ENCODE results near the gene SAFB. TPM values are rescaled to one million over a fixed set of nuclear protein-coding genes. Genes with fewer than 3 reads are reported as not detected.
A peak's percentile ranks its signal among the peaks of the same experiment; 100 is the strongest.

The SAFB gene
- polyA plus RNA-seq = 100 to 1,000 TPM in 1 of 3 donors, 10 to 100 TPM in 1, 1 to 10 TPM in 1; 6.4 to 103 (median 29.6) TPM

DNA sequence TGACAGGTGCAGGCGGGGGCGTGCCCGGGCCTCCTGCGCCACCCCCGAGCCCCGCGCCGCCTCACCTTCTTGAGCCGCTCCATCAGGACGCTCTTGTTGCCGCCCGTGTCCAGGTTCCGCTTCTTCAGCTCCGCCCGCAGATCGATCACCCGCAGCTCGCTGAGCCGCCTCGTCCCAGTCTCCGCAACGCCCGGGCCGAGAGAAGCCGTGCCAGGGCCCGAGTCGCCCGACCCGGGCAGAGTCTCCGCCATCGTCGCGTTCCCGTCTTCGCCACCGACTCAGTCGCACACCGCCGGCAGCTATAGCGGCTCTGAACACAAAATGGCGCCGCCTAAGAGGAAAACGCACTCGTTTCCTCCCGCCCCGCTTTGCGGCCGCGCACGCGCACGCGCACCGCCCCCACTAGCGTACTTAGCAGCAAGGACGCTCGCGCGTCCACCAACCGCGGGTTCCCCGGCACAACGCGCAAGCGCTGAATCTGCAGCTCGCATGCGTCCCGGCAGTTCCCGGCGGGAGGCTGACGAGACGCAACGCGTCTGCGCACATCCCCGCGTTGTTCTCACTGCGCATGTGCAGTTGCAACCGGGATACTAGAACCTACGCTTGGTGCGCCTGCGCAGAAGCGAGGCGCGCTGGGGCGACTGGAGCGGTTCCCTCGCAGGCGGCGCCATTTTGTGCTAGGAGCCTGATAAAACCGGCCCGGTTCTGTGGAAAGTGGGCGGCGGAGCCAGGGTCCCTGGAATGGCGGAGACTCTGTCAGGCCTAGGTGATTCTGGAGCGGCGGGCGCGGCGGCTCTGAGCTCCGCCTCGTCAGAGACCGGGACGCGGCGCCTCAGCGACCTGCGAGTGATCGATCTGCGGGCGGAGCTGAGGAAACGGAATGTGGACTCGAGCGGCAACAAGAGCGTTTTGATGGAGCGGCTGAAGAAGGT lies at the start of gene SAFB, which contains the start of gene SAFB2:
SAFB (plus strand) TSS at position 619 of the 932 bp plus-strand sequence; CDS start at position 742, 123 bp downstream.
SAFB2 (minus strand) TSS at position 312 of the 932 bp plus-strand sequence; CDS start at position 251, 61 bp downstream.
- Mint-ChIP-seq H3K36me3 (peaks cover 0 to 29% (median 16%) of the 10 kb centered on the region in 3 donors), H3K4me3 (peak within 1 kb of the TSS; percentile 99 to 100 (median 100)), H3K4me1 (peaks cover 74 to 86% of the 10 kb centered on the region in 2 donors), H3K27ac (peak within 1 kb of the TSS; percentile 95 to 100 (median 99)), H3K9me3 (no peaks in the 10 kb centered on the region), H3K27me3 (ENCODE audit: low read depth in 3 of 3) (peaks cover 14 to 23% (median 15%) of the 10 kb centered on the region in 3 donors)
- peak; percentile 100 for DNase-seq

DNA sequence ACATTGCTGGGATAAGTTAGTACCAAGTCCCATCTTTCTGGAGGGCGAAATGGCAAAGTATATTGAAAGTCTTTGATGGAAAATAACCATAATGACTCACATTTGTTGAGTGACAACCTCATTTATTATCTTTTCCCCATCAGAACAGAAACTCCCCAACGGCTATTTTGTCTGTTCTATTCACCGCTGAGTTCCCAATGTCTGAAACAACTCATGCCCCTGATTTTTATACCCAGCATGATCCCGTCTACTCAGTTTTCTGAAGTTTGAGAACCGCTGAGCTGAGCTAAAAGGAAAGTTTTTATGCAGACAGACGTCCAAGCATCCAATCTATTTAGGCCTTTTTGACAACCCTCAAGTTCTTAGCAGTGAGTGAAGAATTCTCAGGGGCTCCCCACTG lies 47.3 kb upstream of the SAFB start:
- peaks cover 0 to 2% (median 0%) of the 10 kb centered on the region in 3 donors for H3K27me3 Mint-ChIP-seq (ENCODE audit: low read depth in 3 of 3)
- no peak overlapping the region for H3K4me3 Mint-ChIP-seq
- no peak overlapping the region for H3K27ac Mint-ChIP-seq
- no peak for DNase-seq
- H3K4me1 Mint-ChIP-seq = peaks cover 7 to 9% of the 10 kb centered on the region in 2 donors
- no peaks in the 10 kb centered on the region for H3K9me3 Mint-ChIP-seq
- H3K36me3 Mint-ChIP-seq = peaks cover 0 to 7% (median 5%) of the 10 kb centered on the region in 3 donors

DNA sequence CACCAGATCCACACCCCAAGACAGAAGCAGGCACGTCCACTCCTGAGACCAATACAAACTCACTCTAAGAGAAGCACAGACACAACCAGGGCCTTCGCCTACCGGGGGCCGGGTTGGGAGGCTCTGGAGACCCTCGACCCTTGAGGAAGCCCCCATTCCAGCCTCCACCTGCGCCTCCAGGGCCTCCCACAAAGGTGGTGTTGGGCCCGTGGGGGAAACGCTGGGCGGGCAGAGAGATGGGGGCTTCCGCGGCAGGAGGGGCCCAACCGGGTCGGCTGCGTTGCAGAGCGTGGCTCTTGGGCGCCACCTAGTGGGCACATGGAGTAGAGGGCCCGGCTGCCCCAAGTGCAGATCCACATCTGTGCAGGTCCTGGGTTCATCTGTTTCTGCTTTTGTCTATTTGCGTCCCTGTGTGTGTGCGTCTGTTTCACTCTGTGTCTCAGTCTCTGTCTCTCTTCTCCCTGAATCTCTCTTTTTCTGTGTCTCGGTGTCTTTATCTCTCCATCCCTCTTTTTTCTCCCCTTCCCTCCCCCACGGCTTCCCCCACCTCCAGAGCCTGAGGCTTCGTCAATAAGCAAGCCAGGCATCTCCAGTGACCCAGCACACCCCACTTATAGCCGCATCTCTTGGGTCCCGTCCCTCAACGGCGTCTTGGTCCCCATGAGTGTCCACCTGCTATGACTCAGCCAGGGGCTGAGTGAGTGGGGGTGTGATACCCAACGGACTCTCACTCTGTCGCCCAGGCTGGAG lies 44.6 kb upstream of the SAFB start:
- peak; percentile 44 to 59 (median 58) for DNase-seq
- peak overlapping the region in 1 of 5 donors; percentile 12 for H3K4me3 Mint-ChIP-seq
- peak overlapping the region in 1 of 6 donors; percentile 36 for H3K27ac Mint-ChIP-seq
- peaks cover 7 to 9% of the 10 kb centered on the region in 2 donors for H3K4me1 Mint-ChIP-seq
- H3K36me3 Mint-ChIP-seq = no peaks in the 10 kb centered on the region
- H3K27me3 Mint-ChIP-seq (ENCODE audit: low read depth in 3 of 3) = peaks cover 2% of the 10 kb centered on the region in 3 donors
- no peaks in the 10 kb centered on the region for H3K9me3 Mint-ChIP-seq

DNA sequence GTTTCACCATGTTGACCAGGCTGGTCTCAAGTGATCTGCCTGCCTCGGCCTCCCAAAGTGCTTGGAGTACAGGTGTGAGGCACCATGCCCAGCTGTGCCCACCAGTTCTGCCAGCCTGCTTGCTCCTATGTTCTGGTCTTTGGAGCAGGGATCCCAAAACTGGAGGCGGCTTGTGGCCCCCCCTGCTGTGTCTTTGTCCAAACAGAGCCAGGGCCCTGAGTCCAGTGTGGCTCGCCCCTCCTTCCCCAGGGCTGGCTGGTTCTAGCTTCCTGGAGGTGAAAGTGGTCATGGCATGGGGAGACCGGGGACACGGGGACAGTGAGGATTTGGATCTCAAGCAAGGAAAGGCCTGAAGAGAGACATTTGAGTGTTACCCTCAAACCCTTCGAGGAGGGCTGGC lies 43.6 kb upstream of the SAFB start:
- Mint-ChIP-seq H3K9me3 (no peaks in the 10 kb centered on the region), H3K36me3 (no peaks in the 10 kb centered on the region), H3K27me3 (ENCODE audit: low read depth in 3 of 3) (peaks cover 2% of the 10 kb centered on the region in 3 donors), H3K4me3 (no peak overlapping the region), H3K4me1 (peaks cover 7 to 9% of the 10 kb centered on the region in 2 donors), H3K27ac (no peak overlapping the region)
- DNase-seq = no peak

DNA sequence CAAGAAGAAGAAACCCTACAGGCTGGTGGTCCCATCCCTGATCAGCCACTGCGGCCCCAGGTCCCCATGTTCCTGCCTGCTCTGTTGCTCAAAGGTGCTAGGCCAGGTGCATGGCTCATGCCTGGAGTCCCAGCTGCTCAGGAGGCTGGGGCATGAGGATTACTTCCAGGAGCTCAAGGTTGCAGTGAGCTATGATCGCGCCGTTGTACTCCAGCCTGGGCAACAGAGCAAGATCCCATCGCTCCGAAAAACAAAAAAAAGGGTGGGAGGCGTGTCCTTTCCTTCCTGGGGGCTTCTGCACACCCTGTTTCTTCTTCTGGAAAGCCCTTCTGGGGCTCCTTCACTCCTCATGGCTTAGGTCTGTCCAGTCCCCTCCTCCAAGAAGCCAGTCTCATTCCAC lies 43.2 kb upstream of the SAFB start:
- H3K4me1 Mint-ChIP-seq = peaks cover 7 to 9% of the 10 kb centered on the region in 2 donors
- H3K27ac Mint-ChIP-seq = peak overlapping the region in 1 of 6 donors; percentile 28
- H3K27me3 Mint-ChIP-seq (ENCODE audit: low read depth in 3 of 3) = peaks cover 2% of the 10 kb centered on the region in 3 donors
- no peak for DNase-seq
- no peak overlapping the region for H3K4me3 Mint-ChIP-seq
- no peaks in the 10 kb centered on the region for H3K9me3 Mint-ChIP-seq
- H3K36me3 Mint-ChIP-seq = no peaks in the 10 kb centered on the region

DNA sequence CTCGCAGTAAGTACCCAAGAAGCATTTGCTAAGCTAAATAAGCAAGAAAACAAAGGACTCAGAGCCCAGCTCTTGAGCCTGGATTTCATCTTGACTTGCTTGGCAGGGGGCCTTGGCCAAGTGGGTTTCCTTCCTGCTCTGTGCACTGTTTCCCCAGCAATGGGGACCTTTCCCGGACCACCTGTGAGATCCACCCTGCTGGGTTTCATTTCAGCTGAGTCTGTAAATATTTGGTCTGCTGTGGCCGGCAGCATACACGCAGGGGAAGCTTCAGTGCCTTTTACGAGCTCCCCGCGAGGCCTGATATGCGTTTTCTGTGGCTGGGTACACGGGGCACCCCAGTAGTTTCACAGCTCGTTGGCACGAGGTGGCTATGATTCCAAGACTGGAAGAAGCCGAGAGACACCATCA lies 42.7 kb upstream of the SAFB start:
- peak overlapping the region in 1 of 6 donors; percentile 28 for H3K27ac Mint-ChIP-seq
- DNase-seq = no peak
- H3K4me3 Mint-ChIP-seq = no peak overlapping the region
- H3K9me3 Mint-ChIP-seq = no peaks in the 10 kb centered on the region
- H3K4me1 Mint-ChIP-seq = peaks cover 7 to 9% of the 10 kb centered on the region in 2 donors
- H3K27me3 Mint-ChIP-seq (ENCODE audit: low read depth in 3 of 3) = peaks cover 2% of the 10 kb centered on the region in 3 donors
- no peaks in the 10 kb centered on the region for H3K36me3 Mint-ChIP-seq

DNA sequence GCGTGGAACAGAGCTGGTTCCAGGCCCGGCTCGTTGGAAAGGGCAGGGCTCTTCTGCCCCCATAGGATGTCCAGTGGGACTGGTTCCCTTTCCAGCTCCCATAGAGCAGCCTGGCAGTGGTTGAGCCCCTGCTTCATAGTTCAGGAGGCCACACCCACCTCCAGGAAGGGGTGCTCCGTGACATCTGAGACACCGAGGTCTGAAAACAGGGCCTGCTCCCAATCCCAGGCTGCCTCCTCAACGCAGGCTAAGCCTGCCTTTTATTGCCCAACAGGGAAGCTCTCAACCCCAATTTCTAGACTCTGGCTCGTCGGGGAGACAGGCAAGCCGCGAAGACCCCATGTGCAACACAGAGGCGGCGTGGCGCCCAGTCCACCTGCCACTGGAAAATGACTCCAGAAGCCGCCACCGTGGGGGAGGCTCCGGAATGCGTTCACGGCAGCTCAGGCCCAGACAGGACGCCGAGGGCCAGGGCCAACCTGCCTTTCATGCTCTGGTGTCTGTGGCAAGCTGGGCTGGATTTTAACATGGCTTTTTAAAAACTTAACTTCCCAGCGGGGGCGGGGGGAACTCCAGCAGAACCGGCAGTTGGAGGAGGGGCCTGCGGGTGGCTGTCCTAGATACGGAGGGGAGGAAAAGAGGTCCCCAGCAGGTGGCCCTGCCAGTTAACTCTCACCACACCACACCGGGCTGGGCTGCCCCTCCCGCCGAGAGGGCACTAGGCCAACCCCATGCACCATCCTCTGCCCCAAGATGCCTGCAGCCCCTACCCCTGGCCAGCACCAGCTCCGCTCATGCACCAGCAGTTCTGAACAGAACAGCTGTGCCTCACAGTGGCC lies 37.2 kb upstream of the SAFB start:
- Mint-ChIP-seq H3K4me1 (peaks cover 4 to 6% of the 10 kb centered on the region in 2 donors), H3K4me3 (no peak overlapping the region), H3K36me3 (peaks cover 0 to 22% (median 5%) of the 10 kb centered on the region in 3 donors), H3K27ac (peak overlapping the region in 3 of 6 donors; percentile 22 to 48 (median 28)), H3K27me3 (ENCODE audit: low read depth in 3 of 3) (peaks cover 2 to 5% (median 4%) of the 10 kb centered on the region in 3 donors), H3K9me3 (no peaks in the 10 kb centered on the region)
- DNase-seq = no peak

DNA sequence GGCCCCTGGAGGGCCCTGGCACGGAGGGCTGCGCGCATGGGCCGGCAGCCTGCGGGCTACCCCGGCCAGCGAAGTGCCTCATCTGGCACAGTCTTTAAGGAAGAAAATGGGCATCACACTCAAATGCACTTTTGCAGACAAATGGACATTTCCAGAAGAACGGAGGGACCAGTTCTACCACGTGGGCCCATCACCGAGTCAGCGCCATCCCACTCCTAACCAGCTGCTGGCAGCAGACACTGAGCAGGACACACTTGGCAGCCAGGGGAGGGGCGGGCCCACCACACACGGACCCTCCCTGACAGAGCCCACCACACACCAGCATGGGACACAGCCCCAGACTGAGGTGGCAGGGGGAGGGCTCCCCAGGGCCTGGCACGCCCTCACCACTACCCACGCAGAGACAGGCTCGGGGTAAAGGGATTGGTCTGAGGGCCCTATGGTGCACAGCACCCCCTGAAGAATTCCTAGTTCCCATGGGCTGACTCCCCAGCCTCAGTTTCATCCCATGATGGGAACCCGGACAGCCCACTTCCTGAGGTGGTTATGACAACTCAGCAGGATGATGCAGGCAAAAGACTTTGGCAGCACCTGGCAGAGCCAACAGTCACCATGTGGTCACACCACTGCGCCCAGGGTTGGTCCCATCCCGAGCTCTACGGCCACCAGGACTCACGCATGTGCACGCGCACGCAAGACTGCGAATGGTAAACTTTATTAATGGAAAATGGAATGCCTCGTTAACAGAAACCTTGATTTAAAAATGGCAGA lies 36.4 kb upstream of the SAFB start:
- H3K27me3 Mint-ChIP-seq (ENCODE audit: low read depth in 3 of 3) = peaks cover 2% of the 10 kb centered on the region in 3 donors
- H3K27ac Mint-ChIP-seq = no peak overlapping the region
- peaks cover 4 to 6% of the 10 kb centered on the region in 2 donors for H3K4me1 Mint-ChIP-seq
- no peak for DNase-seq
- no peaks in the 10 kb centered on the region for H3K9me3 Mint-ChIP-seq
- no peak overlapping the region for H3K4me3 Mint-ChIP-seq
- peaks cover 0 to 27% (median 5%) of the 10 kb centered on the region in 3 donors for H3K36me3 Mint-ChIP-seq

DNA sequence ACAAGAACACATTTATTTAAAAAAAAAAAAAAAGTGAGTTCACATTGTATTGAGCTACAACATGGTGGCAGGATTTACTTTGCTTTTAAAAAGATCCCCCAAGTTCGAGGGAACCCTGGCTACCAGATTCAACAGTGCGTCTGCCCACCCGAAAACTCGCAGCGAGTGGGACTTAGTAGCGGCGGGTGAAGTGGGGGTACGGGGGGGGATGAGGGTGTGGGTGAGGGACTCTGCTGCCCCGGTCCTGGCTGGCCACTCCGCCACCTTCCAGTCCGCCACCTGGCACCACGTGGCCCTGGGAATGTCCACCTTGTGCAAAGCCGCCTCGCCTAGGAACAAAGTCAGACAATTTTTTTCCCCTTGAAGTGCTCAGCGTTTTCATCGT lies 35.8 kb upstream of the SAFB start:
- H3K9me3 Mint-ChIP-seq = no peaks in the 10 kb centered on the region
- peaks cover 1 to 2% (median 2%) of the 10 kb centered on the region in 3 donors for H3K27me3 Mint-ChIP-seq (ENCODE audit: low read depth in 3 of 3)

DNA sequence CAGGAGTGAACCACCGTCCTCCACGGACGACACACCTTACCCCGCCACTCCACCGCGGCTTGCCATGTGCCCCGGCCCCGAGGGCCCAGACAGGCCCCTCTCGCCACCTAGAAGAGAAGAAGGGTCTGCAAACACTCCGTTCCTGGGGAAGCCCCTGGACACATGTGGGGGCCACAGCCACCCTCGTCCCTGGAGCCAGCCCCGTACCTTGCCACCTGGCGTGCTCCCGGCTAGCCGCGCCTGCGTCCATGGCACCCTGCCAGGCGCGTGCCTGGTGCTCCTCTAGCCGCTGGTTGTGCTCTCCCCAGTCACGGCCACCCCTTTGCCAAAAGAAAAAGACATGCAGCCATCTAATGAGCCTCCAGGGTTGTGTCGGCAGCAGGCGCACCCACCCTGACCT lies 35.2 kb upstream of the SAFB start:
- H3K36me3 Mint-ChIP-seq = peaks cover 3 to 38% (median 5%) of the 10 kb centered on the region in 3 donors
- H3K9me3 Mint-ChIP-seq = no peaks in the 10 kb centered on the region
- H3K27ac Mint-ChIP-seq = no peak overlapping the region
- no peak for DNase-seq
- H3K27me3 Mint-ChIP-seq (ENCODE audit: low read depth in 3 of 3) = peaks cover 1 to 4% (median 2%) of the 10 kb centered on the region in 3 donors
- no peak overlapping the region for H3K4me3 Mint-ChIP-seq
- peaks cover 4 to 6% of the 10 kb centered on the region in 2 donors for H3K4me1 Mint-ChIP-seq

More for the DNA sequence above, 35.8 kb upstream of the SAFB start:
- no peak overlapping the region for H3K4me3 Mint-ChIP-seq
- no peak overlapping the region for H3K27ac Mint-ChIP-seq
- peaks cover 4 to 6% of the 10 kb centered on the region in 2 donors for H3K4me1 Mint-ChIP-seq
- no peak for DNase-seq
- H3K36me3 Mint-ChIP-seq = peaks cover 0 to 32% (median 5%) of the 10 kb centered on the region in 3 donors

DNA sequence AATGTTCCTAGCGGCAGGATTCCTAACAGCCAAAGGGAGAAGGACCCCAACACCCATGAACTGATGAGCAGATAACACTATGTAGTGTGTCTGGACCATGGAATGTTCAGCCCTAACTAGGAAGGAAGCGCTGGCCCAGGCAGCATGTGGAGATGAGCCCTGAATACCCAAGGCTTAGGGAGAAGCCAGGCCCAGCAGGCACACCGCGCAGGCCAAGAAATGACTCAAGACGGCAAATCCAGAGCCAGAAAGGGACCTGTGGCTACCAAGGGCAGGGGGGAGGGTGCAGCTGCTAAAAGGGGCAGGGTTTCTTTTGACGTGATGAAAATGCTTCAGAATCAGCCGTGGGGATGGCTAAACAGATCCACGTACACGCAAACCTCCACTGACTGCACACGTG lies 34.4 kb upstream of the SAFB start:
- peaks cover 1 to 4% (median 2%) of the 10 kb centered on the region in 3 donors for H3K27me3 Mint-ChIP-seq (ENCODE audit: low read depth in 3 of 3)
- H3K4me1 Mint-ChIP-seq = peaks cover 4 to 6% of the 10 kb centered on the region in 2 donors
- no peak overlapping the region for H3K4me3 Mint-ChIP-seq
- H3K36me3 Mint-ChIP-seq = peaks cover 10 to 46% (median 12%) of the 10 kb centered on the region in 3 donors
- DNase-seq = no peak
- peak overlapping the region in 1 of 6 donors; percentile 55 for H3K27ac Mint-ChIP-seq
- H3K9me3 Mint-ChIP-seq = no peaks in the 10 kb centered on the region

DNA sequence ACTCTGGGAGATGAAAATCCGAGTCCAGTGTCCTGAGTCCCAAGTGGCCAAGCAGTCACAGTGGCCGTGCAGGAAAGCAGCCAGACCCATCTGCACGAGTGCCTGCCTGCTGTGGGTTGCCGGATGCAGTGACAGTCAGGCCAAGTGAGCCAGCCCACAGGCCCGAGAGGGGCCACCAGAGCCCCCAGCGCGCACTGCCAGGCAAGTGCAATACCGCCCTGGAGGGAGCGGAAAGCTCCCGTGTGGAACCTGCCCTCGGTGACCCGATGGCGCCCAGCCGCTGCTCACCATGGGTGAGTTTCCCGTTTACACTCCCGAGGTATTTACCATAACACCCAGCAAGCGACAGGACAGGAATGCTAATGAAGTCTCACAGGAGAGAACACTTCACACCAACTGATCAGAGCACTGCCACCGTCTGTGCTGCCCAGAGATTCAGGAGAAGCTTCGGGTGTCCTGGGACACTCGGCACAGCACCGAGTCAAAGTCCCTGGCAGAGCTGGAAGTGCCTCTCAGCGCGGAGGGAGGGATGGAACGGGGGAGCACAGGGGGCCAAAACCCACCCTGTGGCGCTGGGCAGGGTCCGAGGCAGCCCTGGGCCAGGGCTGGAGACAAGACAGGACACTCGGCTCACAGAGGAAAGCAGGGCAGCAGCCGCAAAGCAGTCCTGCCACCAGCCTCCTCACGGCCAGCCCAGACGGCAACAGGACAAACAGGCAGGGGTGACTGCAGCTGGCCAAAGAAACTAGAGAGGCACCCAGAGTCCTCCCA lies 33.8 kb upstream of the SAFB start:
- peaks cover 11 to 48% (median 13%) of the 10 kb centered on the region in 3 donors for H3K36me3 Mint-ChIP-seq
- H3K4me1 Mint-ChIP-seq = peaks cover 4 to 6% of the 10 kb centered on the region in 2 donors
- H3K27ac Mint-ChIP-seq = no peak overlapping the region
- no peak for DNase-seq
- no peak overlapping the region for H3K4me3 Mint-ChIP-seq
- no peaks in the 10 kb centered on the region for H3K9me3 Mint-ChIP-seq
- H3K27me3 Mint-ChIP-seq (ENCODE audit: low read depth in 3 of 3) = peaks cover 1 to 4% (median 2%) of the 10 kb centered on the region in 3 donors

Measured in immature natural killer cell (primary cell).